Measurements from ENCODE around the gene IQSEC1.

The IQSEC1 gene

DNA sequence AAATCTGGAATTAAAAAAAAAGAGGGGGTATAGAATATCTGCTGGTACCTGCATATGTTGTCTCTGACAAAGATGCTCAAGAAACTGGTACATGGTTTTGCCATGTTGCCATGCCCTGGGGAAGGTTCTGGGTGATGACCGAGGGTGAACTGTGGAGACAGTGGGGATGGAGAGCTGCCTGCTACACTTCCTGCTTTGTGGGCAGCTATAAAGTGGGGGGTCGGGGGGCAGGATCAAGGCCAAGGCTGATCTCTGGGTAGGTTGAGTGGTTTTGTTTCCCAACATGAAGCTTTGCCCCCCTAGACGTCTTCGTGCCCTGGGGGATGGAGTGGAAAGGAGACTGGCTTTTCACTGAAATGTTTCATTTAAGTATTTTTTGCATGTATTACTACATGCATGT lies 74.6 kb downstream of the IQSEC1 start:
- TF ChIP-seq, protein P1, sequence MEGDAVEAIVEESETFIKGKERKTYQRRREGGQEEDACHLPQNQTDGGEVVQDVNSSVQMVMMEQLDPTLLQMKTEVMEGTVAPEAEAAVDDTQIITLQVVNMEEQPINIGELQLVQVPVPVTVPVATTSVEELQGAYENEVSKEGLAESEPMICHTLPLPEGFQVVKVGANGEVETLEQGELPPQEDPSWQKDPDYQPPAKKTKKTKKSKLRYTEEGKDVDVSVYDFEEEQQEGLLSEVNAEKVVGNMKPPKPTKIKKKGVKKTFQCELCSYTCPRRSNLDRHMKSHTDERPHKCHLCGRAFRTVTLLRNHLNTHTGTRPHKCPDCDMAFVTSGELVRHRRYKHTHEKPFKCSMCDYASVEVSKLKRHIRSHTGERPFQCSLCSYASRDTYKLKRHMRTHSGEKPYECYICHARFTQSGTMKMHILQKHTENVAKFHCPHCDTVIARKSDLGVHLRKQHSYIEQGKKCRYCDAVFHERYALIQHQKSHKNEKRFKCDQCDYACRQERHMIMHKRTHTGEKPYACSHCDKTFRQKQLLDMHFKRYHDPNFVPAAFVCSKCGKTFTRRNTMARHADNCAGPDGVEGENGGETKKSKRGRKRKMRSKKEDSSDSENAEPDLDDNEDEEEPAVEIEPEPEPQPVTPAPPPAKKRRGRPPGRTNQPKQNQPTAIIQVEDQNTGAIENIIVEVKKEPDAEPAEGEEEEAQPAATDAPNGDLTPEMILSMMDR (IDR thresholded peaks at IDR 0.05; ENCODE audit: low read depth, low read length), result no peak
- no peak overlapping the region for H3K4me3 ChIP-seq (replicated peaks in 1 of 2; ENCODE audit: low read depth in 2 of 2, low read length in 2 of 2)
- DNase-seq (ENCODE audit: low read depth in 2 of 2), result no peak

DNA sequence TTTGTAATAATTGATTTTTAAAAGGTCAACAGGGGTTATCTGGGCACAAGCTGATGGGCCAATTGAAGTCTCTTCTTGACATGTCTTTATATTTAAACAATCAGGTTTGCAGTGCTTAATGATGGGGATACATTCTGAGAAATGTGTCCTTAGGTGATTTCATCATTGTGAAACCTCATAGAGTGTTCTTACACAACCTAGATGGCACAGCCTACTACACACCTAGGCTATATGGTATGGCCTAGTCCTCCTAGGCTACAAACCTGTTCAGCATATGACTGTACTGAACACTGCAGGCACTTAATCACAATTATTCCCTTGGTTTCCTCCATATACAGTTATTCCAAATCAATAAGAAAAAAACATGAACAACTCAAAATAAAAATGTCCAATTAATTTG lies 75.8 kb downstream of the IQSEC1 start:
- TF ChIP-seq, protein P1 (IDR thresholded peaks at IDR 0.05; ENCODE audit: low read depth, low read length), result no peak
- H3K4me3 ChIP-seq (replicated peaks in 1 of 2; ENCODE audit: low read depth in 2 of 2, low read length in 2 of 2), result no peak overlapping the region
- DNase-seq (ENCODE audit: low read depth in 2 of 2), result no peak

- no peak for DNase-seq (ENCODE audit: low read depth in 2 of 2)
- TF ChIP-seq, protein P1 (IDR thresholded peaks at IDR 0.05; ENCODE audit: low read depth, low read length), result no peak
- H3K4me3 ChIP-seq (replicated peaks in 1 of 2; ENCODE audit: low read depth in 2 of 2, low read length in 2 of 2), result no peak overlapping the region
Measured at GRCh38 chr3:12996181-12996506, 77.1 kb downstream of the IQSEC1 start.

- H3K4me3 ChIP-seq (replicated peaks in 1 of 2; ENCODE audit: low read depth in 2 of 2, low read length in 2 of 2), result no peak overlapping the region
- TF ChIP-seq, protein P1 (IDR thresholded peaks at IDR 0.05; ENCODE audit: low read depth, low read length), result no peak
- DNase-seq (ENCODE audit: low read depth in 2 of 2), result no peak
Measured at GRCh38 chr3:12995389-12996180, 77.6 kb downstream of the IQSEC1 start.

GRCh38 chr3:12994607-12995388 lies 78.4 kb downstream of the IQSEC1 start:
- TF ChIP-seq, protein P1 (IDR thresholded peaks at IDR 0.05; ENCODE audit: low read depth, low read length), result peak; percentile 70
- peak; percentile 65 to 75 for DNase-seq (ENCODE audit: low read depth in 2 of 2)
- H3K4me3 ChIP-seq (replicated peaks in 1 of 2; ENCODE audit: low read depth in 2 of 2, low read length in 2 of 2), result peak overlapping the region; percentile 57 to 63

GRCh38 chr3:12994357-12994606 lies 78.9 kb downstream of the IQSEC1 start:
- TF ChIP-seq, protein P1 (IDR thresholded peaks at IDR 0.05; ENCODE audit: low read depth, low read length), result no peak
- no peak for DNase-seq (ENCODE audit: low read depth in 2 of 2)
- H3K4me3 ChIP-seq (replicated peaks in 1 of 2; ENCODE audit: low read depth in 2 of 2, low read length in 2 of 2), result peak overlapping the region; percentile 57 to 63

All from cardiac fibroblast (primary cell).